ENCODE data around the gene PCBP3. TPM values are rescaled to one million over a fixed set of nuclear protein-coding genes. Genes with fewer than 3 reads are reported as not detected.

PCBP3 gene
- total RNA-seq, 1 experiment from 2014 or later: not detected

DNA sequence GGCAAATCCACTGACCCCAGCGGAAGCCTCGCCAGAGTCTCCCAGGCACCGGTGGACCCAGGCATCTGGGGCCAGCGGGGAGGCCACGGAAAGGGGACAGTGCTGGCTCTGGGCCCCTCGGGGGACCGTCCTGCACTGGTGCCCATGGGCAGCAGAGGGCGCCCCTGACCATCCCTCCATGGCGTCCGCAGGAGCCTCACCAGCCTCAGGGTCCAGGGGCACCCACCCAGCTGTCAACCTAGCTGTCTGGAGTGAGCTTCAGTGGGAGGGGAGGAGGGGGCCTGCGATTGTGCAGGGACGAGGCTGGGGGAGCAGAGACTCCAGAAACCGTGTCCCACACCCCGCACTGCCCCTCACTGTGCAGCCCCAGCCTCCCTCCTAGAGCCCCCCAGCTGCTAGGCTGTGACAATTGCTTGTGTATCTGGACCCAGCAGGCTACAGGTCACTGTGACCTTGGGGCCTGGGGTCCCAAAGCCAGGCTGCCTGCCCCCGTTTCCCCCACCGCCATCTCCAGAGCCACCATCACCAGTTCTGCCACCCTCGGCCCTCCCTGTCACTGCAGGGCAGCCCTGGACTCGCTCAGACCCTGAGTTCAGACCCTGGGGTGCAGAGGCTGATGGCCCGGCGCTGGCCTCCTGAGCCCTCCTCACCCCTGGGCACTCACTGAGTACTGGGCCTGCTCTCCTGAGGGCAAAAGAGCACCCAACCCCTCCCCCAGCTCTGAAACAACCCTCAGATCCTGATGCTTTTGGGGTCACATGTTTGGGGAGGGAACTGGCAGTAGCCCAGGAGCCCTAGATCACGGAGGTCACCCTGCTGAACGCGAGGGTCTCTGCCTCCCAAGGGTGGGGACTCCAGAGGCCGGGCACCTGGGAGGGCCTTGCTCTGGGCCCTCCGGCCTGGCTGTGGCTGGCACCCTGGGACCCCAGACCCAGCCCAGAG is 327.4 kb downstream of the PCBP3 start:
- H3K4me1 ChIP-seq (ENCODE audit: control insufficient read depth, insufficient read depth, low read length): peaks cover 3% of the 10 kb centered on the region; the same call in 1 of the 2 replicates
- intact Hi-C loops (cut with micrococcal nuclease; ENCODE audit: unreplicated experiment): loop anchor here (5.0 kb wide), 1 partner anchor 131 kb away; no protein-coding TSS in a partner anchor
- DNase-seq (ENCODE audit: low read depth, low spot score) (no peak), ATAC-seq (peak; percentile 84)
- no peak overlapping the region for H3K27ac ChIP-seq (ENCODE audit: low read length)
- no peaks in the 10 kb centered on the region for H3K27me3 ChIP-seq (ENCODE audit: control insufficient read depth, insufficient read depth, low read length)
- BruUV-seq (replicated peaks): no TSS peak
- no peaks in the 10 kb centered on the region for H3K9me3 ChIP-seq (ENCODE audit: control insufficient read depth, insufficient read depth, low read depth, low read length)
- ChIA-PET POLR2A (no interaction called here), CTCF (interaction anchor here (0.6 to 1.9 kb wide), 2 partner anchors 168 to 172 kb away, joined by 4 to 6 read pairs; no protein-coding TSS in a partner anchor)
- H3K36me3 ChIP-seq (ENCODE audit: control insufficient read depth, insufficient read depth, low read length): no peaks in the 10 kb centered on the region
- no peak overlapping the region for H3K4me3 ChIP-seq (ENCODE audit: low read depth in 2 of 2, low read length in 2 of 2)
- in situ Hi-C loops (cut with HindIII; ENCODE audit: low pct_unique_long_range_greater_than_20kb, low sequenced_read_pairs): no loop called here
- peak; percentile 93 for TF ChIP-seq CTCF (IDR thresholded peaks at IDR 0.05)
- TF ChIP-seq REST (IDR thresholded peaks at IDR 0.05; ENCODE audit: insufficient read depth in 1 of 2, low read depth in 2 of 2, low read length in 1 of 2): no peak
- TF ChIP-seq SIN3A (IDR thresholded peaks at IDR 0.05; ENCODE audit: borderline replicate concordance, insufficient read depth, low read depth, low read length): no peak

DNA sequence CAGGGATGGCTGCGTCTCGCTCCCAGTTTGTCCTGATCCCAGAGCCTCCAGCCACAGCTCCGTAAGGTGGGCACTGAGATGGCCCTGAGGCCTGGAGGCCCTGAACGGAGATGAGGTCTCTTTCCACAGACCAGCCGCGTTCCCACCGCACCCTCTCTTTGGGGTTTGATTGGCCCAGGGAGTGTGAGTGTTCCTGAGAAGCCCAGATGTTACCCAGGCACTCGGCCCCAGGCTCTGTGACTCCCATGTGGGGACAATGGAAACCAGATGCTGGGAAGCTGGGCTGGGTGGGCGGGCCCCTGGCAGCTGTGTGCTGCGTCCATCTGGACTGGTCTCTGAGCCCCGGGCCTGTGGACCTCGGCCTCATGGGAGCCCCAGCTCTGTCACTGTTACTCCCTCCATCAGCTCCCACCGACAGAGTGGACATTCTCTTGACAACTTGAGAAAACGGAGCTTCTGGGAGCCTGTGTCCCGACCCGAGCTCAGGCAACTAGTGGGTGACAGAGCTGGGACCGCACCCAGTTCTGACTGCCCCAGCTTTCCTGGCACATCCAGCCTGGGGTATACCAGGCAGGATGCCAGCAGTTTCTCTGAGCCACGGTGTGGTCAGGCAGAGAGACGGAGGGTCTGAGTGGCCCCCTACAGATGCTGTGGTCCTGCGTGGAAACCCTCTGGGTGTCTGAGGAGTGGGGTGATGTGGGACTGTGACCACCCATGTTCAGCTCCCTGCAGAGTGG is 328.3 kb downstream of the PCBP3 start:
- POLR2A ChIA-PET: no interaction called here
- intact Hi-C loops (cut with micrococcal nuclease; ENCODE audit: unreplicated experiment) (loop anchor here (5.0 kb wide), 1 partner anchor 131 kb away; no protein-coding TSS in a partner anchor), in situ Hi-C loops (cut with HindIII; ENCODE audit: low pct_unique_long_range_greater_than_20kb, low sequenced_read_pairs) (no loop called here)
- Histone ChIP-seq H3K4me1 (ENCODE audit: control insufficient read depth, insufficient read depth, low read length) (peaks cover 3% of the 10 kb centered on the region; the same call in 1 of the 2 replicates), H3K36me3 (ENCODE audit: control insufficient read depth, insufficient read depth, low read length) (no peaks in the 10 kb centered on the region), H3K27me3 (ENCODE audit: control insufficient read depth, insufficient read depth, low read length) (no peaks in the 10 kb centered on the region), H3K27ac (ENCODE audit: low read length) (no peak overlapping the region), H3K4me3 (ENCODE audit: low read depth in 2 of 2, low read length in 2 of 2) (no peak overlapping the region), H3K9me3 (ENCODE audit: control insufficient read depth, insufficient read depth, low read depth, low read length) (no peaks in the 10 kb centered on the region)
- no peak for TF ChIP-seq REST (IDR thresholded peaks at IDR 0.05; ENCODE audit: insufficient read depth in 1 of 2, low read depth in 2 of 2, low read length in 1 of 2)
- no peak for TF ChIP-seq SIN3A (IDR thresholded peaks at IDR 0.05; ENCODE audit: borderline replicate concordance, insufficient read depth, low read depth, low read length)
- TF ChIP-seq CTCF (IDR thresholded peaks at IDR 0.05): no peak
- no peak for TF ChIP-seq POLR2AphosphoS5 (IDR thresholded peaks at IDR 0.05; ENCODE audit: low read depth, low read length)
- no peak for TF ChIP-seq TCF7L2 (IDR thresholded peaks at IDR 0.05; ENCODE audit: low read depth, low read length)
- no TSS peak for BruUV-seq (replicated peaks)
- CTCF ChIA-PET: interaction anchor here (1.9 kb wide), 1 partner anchor 172 kb away, joined by 6 read pairs; no protein-coding TSS in a partner anchor
- ATAC-seq (no peak), DNase-seq (ENCODE audit: low read depth, low spot score) (no peak)

Data from Panc1 (cell line).